ENCODE data around the gene CENPC.
A peak's percentile ranks its signal among the peaks of the same experiment; 100 is the strongest.
"Not testable (repeated sequence)": the region's sequence is repeated elsewhere in the genome, so short reads cannot be mapped to it uniquely, and the experiment has no call there.

CENPC gene

DNA sequence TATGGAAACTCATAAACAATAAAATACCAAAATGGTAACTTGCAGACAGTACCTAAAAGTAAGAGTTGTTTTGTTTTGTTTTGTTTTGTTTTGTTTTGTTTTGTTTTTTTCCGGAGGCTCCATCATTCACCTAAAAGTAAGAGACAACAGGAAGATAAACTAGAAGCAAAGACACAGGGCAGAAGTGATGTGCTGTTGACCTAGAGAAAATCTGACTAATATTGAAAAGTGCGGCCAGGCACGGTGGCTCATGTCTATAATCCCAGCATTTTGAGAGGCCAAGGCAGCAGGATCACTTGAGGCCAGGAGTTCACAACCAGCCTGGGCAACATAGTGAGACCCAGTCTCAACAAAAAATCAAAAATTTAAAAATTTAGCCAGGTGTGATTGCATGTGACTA lies 5.6 kb upstream of the CENPC start:
- no peak for DNase-seq

DNA sequence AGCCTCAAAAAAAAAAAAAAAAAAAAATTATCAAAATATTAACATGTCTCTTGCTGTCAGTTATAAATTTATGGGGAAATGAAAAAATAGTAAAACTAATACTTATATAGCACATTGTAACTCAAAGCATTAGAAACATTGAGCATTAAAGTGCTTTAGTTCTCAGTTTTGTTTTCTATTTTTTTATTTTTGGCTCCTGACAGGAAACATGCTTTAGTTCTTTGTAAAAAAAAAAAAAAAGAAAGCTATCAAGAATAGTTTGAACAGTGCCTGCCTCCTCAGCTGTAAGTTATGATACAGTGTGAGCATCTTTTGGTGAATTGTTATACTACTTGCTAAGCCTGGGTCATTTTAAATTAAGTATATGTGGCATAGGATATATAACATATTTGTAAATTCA lies 5.1 kb upstream of the CENPC start:
- no peak for DNase-seq

DNA sequence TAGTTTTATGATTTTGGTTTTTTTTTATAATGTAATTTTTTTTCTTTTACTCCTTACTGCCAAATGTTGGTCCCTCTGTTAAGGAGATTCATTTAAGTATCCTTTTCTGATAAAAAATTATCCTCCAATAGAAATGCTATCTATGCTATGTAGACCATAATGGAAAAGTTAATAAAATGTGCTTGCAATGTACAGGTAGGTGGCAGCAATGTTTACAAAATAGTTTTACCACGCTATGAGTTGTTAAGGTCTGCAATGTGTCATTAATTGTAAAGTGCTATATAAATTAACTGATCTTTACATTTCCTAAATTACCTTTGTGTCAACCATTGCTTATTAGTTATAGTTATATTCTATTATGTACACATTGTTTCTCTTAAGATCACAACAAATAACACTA lies 3.8 kb upstream of the CENPC start:
- DNase-seq = no peak

DNA sequence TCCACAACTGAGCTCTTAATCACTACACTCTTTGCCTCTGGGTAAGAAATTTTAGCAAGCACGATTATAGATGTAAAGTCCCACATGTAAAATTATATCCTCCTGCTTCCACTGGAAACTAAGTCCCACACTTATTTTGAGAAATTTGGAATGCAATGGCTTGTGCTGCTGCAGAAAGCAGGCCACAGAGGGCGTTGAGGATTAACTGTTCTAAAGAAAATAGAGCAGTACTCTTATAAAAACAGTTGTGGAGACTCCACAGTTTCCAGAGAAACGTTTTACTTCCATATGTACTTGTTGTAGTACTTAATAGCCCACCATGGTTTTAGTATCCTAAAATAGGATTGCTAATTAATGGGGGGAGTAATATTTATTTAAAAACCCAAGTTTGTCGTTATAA lies 1.7 kb upstream of the CENPC start:
- DNase-seq = no peak

DNA sequence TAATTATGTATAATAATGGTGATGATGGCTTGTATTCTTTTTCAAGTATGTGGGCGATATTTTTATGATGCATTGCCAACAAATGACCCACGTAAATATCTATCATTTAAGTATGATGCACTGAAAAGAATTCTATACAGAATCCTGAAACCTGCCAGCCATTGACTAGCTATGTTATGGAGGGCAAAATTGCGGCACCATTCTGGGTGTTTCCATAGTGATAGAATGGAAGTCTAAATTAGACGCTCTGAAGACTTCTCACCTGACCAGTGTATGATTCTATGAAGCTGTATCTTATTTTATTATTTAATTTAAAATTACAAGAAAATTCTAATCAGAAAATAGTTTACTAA lies 677 bp upstream of the CENPC start:
- peak; percentile 44 for DNase-seq

DNA sequence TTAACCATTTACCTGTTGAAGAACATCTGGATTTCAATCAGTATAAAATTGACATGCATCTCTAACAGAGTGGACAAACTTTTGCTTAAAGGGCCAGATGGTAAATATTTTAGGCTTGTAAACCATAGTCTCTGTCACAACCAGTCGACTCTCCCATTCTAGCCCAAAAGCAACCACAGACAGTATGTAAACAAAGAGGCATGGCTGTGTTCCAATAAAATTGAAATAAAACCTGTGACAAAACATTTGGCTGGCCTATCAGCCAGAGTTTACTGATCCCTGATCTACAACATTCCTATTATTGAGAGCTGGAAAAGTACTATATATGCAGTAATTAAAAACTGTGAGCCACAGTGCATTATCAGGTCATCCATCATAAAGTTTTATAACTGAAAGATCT lies 3.2 kb downstream of the CENPC start:
- DNase-seq = no peak

DNA sequence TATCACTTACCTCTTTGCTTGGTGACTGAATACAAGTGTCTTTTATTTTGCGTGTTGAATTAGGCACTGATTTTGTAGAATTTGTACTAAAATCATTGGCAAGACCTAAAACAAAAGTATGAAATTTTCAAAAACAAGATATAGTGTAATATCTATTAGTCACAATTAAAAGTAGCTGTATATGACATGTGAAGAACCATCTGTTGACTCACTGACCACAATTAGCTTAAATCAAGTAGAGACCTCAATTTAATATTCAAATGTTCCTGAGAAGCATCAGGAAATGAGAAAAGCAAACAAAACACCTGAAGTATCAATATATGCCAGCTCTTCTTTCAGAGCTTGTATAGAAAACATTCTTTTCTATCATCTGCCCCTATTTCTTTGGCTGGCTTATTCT lies 5.5 kb downstream of the CENPC start:
- no peak for DNase-seq

DNA sequence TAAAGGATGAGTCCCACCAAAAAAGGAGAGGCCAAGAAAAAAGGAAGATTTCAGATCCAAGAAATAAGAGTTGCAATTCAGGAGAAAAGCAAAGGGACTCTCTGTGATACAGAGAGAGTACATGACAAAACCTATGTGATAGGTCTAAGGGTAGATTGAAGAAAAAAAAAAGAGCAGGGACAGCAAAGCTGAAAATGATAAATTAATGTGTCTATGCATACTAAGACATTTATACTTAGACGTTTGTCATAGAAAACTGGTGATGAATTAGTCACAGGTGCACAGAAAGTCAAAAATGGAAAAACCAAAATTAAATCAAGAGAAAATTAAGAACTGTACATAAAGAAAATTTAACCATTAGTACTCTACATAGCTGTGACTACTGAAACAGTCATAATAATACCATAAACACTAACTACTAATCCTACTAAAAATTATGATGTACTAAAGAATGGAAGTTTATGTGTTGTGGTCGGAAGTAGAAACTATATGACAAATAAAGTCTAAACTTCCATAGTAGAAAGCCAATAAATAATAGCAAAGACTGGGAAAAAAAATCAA lies 9.9 kb downstream of the CENPC start:
- DNase-seq = no peak

DNA sequence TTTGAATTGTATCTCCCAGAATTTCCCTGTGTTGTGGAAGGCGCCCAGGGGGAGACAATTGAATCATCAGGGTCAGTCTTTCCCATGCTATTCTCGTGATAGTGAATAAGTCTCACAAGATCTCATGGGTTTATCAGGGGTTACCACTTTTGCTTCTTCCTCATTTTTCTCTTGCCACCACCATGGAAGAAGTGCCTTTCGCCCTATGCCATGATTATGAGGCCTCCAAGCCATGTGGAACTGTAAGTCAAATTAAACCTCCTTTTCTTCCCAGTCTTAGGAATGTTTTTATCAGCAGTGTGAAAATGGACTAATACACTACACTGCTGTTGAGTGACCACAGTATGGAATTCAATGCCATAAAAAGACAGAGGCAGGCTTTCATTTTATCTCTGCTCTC lies 12.2 kb downstream of the CENPC start:
- no peak for DNase-seq

DNA sequence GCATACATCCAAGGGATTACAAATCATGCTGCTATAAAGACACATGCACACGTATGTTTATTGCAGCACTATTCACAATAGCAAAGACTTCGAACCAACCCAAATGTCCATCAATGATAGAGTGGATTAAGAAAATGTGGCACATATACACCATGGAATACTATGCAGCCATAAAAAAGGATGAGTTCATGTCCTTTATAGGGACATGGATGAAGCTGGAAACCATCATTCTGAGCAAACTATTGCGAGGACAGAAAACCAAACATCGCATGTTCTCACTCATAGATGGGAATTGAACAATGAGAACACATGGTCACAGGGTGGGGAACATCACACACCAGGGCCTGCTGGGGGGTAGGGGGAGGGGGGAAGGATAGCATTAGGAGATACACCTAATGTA lies 12.9 kb downstream of the CENPC start:
- DNase-seq = not testable (repeated sequence)

DNA sequence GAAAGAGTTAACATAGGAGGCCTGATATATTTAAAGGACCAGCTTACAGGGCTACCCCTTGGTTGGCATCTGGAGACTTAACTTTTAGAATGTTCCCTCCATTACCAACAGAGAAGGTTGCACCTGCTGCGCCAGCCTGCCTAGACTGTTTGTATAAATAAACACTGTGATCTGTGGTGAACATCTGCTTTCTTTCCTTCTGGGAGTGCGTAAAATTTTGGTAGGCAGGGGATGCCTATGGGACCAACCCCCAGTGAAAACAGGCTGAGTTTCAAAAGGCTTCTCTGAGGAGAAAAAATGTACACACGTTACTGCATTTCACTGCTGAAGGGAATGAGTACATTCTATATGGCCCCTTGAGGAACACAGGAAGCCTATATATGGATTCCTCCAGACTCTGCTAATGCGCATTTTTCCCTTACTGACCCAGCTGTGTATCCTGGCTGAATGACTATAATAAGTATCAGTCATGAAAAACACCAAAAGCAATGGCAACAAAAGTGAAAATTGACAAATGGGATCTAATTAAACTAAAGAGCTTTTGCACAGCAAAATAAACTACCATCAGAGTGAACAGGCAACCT lies 13.8 kb downstream of the CENPC start:
- no peak for DNase-seq

DNA sequence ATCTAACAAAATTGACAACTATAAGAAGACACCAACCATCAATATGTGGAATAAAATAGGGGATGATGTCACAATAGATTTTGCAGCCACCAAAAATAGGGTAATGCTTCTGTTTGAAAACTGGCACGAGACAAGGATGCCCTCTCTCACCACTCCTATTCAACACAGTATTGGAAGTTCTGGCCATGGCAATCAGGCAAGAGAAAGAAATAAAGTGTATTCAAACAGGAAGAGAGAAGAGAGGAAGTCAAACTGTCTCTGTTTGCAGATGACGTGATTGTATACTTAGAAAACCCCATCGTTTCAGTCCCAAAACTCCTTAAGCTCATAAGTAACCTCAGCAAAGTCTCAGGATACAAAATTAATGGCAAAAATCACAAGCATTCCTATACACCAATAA lies 21.2 kb downstream of the CENPC start:
- not testable (repeated sequence) for DNase-seq

DNA sequence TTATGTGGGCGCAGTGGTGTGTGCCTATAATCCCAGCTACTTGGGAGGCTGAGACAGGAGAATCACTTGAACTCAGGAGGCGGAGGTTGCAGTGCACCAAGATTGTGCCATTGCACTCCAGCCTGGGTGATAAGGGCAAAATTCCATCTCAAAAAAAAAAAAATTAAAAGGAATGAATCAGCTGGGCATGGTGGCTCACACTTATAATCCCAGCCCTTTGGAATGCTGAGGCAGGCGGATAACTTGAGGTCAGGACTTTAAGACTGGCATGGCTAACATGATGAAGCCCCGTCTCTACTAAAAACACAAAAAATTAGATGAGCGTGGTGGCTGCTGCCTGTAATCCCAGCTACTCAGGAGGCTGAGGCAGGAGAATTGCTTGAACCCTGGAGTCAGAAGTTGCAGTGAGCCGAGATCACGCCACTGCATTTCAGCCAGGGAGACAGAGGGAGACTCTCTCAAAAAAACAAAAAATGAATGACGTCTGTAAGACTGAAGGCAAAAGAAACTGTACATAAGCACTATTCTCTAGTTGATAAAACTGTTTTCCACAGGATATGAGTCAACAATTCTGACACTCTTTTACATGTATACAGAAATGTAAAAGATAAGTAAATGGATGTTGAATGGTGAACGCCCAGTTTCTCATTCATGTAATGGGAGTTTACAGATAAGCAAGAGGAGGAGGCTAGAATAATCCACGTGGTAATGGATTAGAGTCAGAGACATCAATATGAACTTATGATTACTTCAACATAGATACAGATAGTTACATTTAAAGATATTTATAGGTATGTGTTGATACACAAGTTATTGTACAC lies 22.2 kb downstream of the CENPC start:
- no peak for DNase-seq

DNA sequence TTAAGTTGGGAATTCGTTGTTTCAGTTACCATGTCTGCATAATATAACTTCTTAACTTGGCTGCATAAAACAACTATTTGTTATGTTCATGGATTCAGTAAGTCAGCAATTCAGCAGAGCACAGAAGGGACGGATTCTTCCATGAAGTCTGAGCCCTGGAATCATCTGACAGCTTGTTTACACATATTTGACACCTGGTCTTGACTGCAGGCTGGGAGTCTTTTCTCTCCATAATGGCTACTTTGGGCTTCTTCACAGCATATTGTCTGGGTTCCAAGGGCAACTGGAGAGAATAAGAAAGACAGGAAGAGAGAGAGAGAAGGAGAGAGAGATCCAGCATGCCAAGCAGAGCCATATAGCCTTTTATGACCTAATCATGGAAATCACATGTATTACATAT lies 23.1 kb downstream of the CENPC start:
- DNase-seq = no peak

DNA sequence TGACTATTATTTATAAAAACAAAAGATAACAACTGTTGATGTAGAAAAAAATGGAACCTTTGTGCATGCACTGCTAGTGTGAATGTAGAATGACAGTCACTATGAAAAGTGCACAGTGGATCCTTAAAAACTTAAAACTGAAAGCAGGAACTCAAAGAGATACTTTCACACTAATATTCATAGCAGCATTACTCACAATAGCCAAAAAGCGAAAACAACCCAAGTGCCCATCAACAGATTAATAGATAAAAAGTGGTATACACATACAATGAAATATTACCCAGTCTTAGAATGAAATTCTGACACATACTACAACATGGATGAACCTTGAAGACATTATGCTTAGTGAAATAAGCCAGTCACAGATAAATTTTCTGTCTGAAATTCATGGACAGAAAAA lies 23.8 kb downstream of the CENPC start:
- no peak for DNase-seq

DNA sequence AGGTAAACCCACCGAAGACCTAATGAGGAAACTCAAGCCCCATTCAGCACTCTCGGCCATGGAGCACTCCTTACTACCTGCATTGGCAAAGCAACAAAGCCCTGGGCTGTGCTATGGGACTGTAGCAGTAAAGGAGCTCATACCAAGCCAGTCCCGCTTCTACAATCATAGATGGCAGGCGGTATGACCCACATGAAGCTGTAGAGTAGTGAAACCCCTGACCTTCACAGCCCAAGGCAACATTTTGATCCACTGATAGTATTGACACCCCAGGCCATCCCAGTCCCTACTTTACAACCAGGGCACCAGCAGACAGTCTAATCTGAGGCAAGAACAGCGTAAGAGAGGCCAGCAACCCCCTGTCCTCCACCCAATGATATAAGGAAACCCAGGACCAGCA lies 25.2 kb downstream of the CENPC start:
- no peak for DNase-seq

DNA sequence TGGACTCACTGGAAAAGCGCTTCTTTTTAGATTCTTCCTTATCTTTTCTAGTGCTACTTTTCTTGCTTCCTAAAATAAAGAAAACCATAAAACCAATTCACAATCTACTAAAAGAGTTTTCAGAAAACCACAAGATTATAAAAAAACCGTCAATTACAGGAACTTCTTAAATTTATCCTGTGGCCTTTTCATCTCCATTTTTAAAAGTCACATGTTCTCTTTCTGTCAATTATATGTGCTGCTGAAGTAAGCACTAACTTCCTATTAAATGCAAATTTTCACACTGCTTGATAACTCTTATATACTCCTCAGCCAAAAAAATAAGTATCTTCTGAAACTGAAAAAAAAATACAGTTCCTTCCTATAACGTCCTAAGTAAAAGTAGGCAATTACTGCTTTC lies 32.8 kb downstream of the CENPC start:
- no peak for DNase-seq

DNA sequence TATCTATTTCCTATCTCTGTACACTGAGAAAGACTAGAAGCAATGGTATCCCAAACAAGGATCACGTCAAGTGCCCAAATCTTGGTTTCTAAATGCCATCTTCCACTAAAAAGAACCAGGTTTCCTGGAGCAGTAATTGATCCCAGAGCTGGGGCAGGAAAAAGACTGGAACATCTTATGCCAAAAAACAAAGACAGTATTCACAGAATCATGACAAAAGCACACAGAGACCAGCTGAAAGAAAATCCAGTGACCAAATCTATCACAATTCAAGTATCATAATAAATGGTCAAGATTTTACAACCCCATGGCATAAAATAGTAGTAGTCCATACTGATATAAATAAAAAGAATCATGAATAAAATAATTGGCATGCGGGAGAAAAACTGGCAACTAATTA lies 44.9 kb downstream of the CENPC start:
- no peak for DNase-seq

DNA sequence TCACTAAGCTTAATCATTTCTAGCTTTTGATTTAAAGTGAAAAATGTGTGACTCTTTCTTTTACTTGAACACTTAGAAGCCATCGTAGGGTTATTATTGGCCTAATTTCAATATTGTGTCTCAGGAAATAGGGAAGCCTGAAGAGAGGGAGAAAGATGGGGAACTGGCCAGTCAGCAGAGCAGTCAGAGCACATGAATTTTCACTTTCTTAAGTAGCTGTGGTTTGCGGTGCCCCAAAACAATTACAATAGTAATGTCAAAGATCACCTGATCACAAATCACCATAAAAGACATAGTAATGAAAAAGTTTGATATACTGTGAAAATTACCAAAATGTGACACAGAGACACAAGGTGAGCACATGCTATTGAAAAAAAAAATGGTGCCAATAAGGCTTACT lies 45.5 kb downstream of the CENPC start:
- no peak for DNase-seq

DNA sequence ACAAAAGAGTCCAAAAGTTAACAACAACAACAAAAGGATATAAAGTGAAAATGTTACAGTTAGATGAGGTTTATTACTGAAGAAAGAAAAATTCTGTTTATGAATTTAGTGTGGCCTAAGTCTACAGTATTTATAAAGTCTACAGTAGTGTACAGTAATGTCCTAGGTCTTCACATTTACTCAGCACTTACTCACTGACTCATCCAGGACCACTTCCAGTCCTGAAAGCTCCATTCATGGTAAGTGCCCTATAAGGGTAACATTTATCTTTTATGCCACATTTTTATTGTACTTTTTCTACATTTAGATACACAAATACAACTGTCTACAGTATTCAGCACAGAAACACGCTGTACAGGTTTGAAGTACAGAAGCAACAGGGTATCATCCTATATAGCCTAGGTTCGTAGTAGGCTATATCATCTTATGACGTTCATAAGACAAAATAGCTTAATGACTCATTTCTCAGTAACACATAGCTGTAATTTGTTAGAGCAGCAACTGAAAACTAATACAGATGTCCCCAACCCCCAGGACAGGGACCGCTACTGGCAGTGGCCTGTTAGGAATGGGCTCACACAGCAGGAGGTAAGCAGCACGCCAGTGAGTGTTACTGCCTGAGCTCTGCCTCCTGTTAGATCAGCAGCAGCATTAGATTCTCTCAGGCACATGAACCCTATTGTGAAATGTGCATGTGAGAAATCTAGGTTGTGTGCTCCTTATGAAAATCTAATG lies 61.3 kb downstream of the CENPC start:
- no peak for DNase-seq

DNA sequence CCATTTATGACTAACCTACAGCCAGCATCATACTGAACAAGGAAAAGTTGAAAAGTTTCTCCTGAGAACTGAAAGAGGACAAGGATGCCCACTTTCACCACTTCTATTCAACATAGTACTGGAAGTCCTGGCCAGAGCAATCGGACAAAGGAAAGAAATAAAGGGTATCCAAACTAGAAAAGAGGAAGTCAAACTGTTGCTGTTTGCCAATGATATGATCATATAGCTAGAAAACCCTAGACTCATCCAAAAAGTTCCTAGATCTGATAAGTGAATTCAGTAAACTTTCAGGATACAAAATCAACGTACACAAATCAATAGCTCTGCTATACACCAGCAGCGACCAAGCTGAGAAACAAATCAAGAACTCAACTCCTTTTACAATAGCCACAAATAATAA lies 64.5 kb downstream of the CENPC start:
- no peak for DNase-seq

DNA sequence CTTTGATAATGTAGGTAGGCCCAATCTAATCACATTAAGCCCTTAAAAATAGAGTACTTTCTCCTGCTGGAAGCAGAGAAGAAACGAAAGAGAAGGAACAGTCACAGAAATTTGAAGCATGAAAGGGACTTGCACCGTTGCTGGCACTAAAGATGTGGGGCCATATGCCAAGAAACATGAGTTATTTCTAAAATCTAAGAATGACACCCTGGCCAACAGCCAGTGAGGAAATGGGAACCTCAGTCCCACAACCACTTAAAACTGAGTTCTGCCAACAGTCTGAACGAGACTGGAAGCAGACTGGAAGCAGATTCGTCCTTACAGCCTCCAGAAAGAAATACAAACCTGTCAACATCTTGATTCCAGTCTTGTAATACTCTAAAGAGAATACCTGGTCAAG lies 70.1 kb downstream of the CENPC start:
- no peak for DNase-seq

DNA sequence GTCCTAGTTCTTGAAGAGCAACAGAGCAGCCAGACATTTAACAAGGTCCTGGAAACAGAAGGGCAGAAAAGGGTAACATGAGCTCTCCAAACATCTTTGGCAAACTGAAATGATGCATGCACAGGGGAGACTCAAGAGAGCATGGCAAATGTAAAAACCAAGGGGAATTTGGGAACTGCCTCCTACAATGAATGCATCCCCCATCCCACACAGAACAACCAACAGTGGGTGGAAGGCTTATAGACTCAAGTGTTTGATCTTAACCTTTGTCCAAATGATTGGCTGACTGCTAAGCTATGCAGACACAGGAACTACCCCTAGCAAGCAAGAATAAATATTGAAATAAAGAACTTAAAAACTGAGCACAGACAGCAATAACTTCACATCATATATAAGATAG lies 74.4 kb downstream of the CENPC start:
- DNase-seq = no peak

DNA sequence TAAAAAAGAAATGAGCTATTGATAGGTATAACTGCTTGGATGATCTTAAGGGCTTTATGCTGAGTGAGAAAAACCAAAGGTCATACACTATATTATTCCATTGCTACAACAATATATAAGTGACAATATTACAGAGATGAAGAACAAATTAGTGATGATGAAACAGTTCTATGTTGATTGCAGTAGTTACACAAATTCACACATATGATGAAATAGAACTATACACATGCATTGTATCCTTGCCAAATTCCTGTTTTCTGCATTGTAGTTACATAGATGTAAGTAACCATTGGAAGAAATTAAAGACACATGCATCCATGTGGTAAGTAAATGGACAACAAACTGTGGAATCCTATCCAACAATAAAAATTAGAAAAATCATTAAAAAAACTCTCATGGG lies 76.5 kb downstream of the CENPC start:
- DNase-seq = no peak
